Endothelial cell of umbilical vein (primary cell): ENCODE measurements around the gene RGS19.

Experiments
- JUN ChIP-seq: IDR thresholded peaks from 2 replicates; pipeline ENCODE4 v1.6.1; 2011; ENCODE audit warnings: borderline replicate concordance, low read depth; ENCODE audit not compliant: insufficient read length, insufficient read depth
- POLR2A ChIP-seq: IDR thresholded peaks from 2 replicates; pipeline ENCODE4 v1.6.1; 2012; ENCODE audit warnings: low read depth, mild to moderate bottlenecking, control low read depth, low read length
- TF ChIP-seq, protein P1 (sequence below), 2 donors: IDR thresholded peaks; 1 replicate in 1 of 2; 2 replicates in 1 of 2; pipeline ENCODE4 v1.5.1; 2011; ENCODE audit warnings: low read length in 2 of 2, mild to moderate bottlenecking in 2 of 2, moderate library complexity in 2 of 2, control low read depth in 1 of 2, inconsistent platforms in 1 of 2, low read depth in 1 of 2; ENCODE audit not compliant: insufficient read depth in 1 of 2; ENCODE audit errors: extremely low read depth in 1 of 2

DNA sequence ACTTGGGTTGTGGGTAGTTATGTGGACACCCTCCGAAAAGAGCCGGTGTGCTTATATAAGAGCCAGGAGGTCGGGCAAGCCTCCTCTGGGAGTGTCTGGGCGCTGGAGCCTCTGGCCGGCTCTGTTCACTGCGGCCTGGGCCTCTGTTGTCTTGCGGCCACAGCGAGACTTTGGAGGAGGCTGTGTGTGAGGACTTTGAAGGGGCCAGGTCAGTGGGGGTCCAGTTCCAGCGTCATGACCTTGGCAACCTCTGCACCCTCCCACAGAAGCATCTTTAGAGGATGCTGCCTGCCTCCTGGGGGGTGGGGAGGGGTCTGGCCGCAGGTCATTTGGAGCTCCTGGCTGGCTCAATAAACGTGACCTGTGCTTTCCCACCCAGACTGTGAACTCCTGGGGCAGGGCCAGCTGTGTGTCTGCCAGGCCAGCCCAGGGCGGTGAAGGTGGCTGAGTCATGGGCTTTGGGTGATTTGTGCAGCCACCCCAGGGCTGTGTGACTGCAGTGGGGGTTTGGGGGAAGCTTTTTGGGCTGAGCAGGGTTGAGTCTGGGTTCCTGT lies 15.1 kb downstream of the RGS19 start:
- TF ChIP-seq, protein P1, sequence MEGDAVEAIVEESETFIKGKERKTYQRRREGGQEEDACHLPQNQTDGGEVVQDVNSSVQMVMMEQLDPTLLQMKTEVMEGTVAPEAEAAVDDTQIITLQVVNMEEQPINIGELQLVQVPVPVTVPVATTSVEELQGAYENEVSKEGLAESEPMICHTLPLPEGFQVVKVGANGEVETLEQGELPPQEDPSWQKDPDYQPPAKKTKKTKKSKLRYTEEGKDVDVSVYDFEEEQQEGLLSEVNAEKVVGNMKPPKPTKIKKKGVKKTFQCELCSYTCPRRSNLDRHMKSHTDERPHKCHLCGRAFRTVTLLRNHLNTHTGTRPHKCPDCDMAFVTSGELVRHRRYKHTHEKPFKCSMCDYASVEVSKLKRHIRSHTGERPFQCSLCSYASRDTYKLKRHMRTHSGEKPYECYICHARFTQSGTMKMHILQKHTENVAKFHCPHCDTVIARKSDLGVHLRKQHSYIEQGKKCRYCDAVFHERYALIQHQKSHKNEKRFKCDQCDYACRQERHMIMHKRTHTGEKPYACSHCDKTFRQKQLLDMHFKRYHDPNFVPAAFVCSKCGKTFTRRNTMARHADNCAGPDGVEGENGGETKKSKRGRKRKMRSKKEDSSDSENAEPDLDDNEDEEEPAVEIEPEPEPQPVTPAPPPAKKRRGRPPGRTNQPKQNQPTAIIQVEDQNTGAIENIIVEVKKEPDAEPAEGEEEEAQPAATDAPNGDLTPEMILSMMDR (IDR thresholded peaks at IDR 0.05; ENCODE audit: extremely low read depth in 1 of 2, insufficient read depth in 1 of 2, low read depth in 1 of 2, low read length in 2 of 2), result no peak
- TF ChIP-seq POLR2A, result no peak
- no peak for TF ChIP-seq JUN
